HG03097 (cell line): ENCODE data around the gene FARP1.
A peak's percentile ranks its signal among the peaks of the same experiment; 100 is the strongest.

ENCODE experiments used
- ATAC-seq: cut with Tn5 transposase; IDR thresholded peaks from one replicate; pipeline ENCODE4 v1.9.1; 2021; ENCODE audit not compliant: unreplicated experiment, low FRiP score

FARP1 gene

GRCh38 chr13:98129059-98129746 is 13.7 kb upstream of the FARP1 start:
- no peak for ATAC-seq

GRCh38 chr13:98133946-98134345 is 8.9 kb upstream of the FARP1 start:
- peak; percentile 85 for ATAC-seq

GRCh38 chr13:98134901-98135300 is 8.0 kb upstream of the FARP1 start:
- ATAC-seq, result no peak

- ATAC-seq, result no peak
Observed at GRCh38 chr13:98141091-98141490, 1.8 kb upstream of the FARP1 start.

GRCh38 chr13:98141509-98142379 is 1.1 kb upstream of the FARP1 start:
- peak; percentile 4 for ATAC-seq

- peak; percentile 31 for ATAC-seq
Observed at GRCh38 chr13:98143157-98143553, 261 bp downstream of the FARP1 start.

- no peak for ATAC-seq
Observed at GRCh38 chr13:98143601-98144026, 720 bp downstream of the FARP1 start.

- no peak for ATAC-seq
Observed at GRCh38 chr13:98144027-98144741, 1.3 kb downstream of the FARP1 start.

- ATAC-seq, result no peak
Observed at GRCh38 chr13:98144801-98145350, 2.0 kb downstream of the FARP1 start.

- no peak for ATAC-seq
Observed at GRCh38 chr13:98147521-98147920, 4.6 kb downstream of the FARP1 start.

- ATAC-seq, result no peak
Observed at GRCh38 chr13:98150832-98151479, 8.1 kb downstream of the FARP1 start.

GRCh38 chr13:98155475-98156109 is 12.7 kb downstream of the FARP1 start:
- no peak for ATAC-seq

- no peak for ATAC-seq
Observed at GRCh38 chr13:98156259-98156658, 13.4 kb downstream of the FARP1 start.

- ATAC-seq, result no peak
Observed at GRCh38 chr13:98157188-98157587, 14.3 kb downstream of the FARP1 start.

- ATAC-seq, result no peak
Observed at GRCh38 chr13:98157609-98158008, 14.7 kb downstream of the FARP1 start.

GRCh38 chr13:98158172-98158899 is 15.4 kb downstream of the FARP1 start:
- no peak for ATAC-seq

GRCh38 chr13:98162935-98163334 is 20.0 kb downstream of the FARP1 start:
- ATAC-seq, result no peak

- ATAC-seq, result no peak
Observed at GRCh38 chr13:98169331-98169730, 26.4 kb downstream of the FARP1 start.

GRCh38 chr13:98171900-98172589 is 29.2 kb downstream of the FARP1 start:
- ATAC-seq, result no peak
